ENCODE data around the gene LRRC47. TPM values are rescaled to one million over a fixed set of nuclear protein-coding genes. Genes with fewer than 3 reads are reported as not detected.

Gene LRRC47
- total and polyA plus RNA-seq, 2 of the 13 experiments (the other 11 are each of a cell fraction or from before 2014, with no cell fraction given) = 18.3 to 52.5 TPM

DNA sequence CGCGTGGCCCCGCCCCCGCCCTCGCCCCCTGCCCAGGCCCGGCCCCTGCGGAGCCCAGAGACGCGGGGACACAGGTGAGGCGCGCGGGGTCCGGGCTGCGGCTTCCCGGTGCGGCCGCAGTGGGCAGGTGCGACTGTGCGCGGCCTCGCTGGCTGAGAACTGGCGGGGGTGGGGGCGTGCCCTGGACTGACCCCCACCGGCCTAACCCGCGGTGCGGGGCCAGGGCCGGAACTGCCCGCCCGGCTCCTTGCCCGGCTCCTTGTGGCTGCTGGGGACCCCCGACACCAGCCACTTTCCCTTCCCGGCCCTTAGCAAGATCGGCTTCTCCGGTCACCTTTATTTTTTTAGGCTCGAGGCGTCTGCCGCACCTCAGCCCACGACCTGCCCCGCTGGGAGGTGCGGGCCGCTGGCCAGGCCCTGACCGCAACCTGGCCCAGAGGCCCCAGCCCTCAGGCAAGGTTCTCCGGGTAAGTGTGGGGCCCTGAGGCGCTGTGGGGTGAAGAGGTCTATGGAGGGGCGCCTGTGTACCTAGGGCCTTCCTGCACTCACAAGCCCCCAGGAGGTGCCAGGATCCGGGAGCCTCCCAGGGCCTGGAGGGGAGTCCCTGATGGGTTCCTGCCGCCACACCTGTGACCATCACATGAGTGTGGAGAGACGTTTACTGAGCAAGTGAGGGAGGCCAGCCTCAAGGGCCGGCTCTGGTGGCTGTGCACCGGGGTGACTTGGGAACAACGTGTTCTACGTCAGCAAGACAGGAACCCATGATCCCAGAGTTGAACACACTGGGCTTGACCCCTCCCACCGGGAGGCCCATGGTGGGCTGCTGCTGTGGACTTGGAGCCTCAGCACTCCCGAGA lies 23.4 kb downstream of the LRRC47 start, which contains the start of gene SMIM1 (continued):
- TF ChIP-seq POLR2AphosphoS5 (IDR thresholded peaks at IDR 0.05; ENCODE audit: low read depth, low read length) = no peak; the same call in 1 of the 2 replicates
- peak; percentile 0; the same call in 1 of the 2 replicates for TF ChIP-seq SPEN (CRISPR knock-in tag; IDR thresholded peaks at IDR 0.05; ENCODE audit: low read depth)
- TF ChIP-seq, protein P1, sequence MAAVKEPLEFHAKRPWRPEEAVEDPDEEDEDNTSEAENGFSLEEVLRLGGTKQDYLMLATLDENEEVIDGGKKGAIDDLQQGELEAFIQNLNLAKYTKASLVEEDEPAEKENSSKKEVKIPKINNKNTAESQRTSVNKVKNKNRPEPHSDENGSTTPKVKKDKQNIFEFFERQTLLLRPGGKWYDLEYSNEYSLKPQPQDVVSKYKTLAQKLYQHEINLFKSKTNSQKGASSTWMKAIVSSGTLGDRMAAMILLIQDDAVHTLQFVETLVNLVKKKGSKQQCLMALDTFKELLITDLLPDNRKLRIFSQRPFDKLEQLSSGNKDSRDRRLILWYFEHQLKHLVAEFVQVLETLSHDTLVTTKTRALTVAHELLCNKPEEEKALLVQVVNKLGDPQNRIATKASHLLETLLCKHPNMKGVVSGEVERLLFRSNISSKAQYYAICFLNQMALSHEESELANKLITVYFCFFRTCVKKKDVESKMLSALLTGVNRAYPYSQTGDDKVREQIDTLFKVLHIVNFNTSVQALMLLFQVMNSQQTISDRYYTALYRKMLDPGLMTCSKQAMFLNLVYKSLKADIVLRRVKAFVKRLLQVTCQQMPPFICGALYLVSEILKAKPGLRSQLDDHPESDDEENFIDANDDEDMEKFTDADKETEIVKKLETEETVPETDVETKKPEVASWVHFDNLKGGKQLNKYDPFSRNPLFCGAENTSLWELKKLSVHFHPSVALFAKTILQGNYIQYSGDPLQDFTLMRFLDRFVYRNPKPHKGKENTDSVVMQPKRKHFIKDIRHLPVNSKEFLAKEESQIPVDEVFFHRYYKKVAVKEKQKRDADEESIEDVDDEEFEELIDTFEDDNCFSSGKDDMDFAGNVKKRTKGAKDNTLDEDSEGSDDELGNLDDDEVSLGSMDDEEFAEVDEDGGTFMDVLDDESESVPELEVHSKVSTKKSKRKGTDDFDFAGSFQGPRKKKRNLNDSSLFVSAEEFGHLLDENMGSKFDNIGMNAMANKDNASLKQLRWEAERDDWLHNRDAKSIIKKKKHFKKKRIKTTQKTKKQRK (IDR thresholded peaks at IDR 0.05; ENCODE audit: low read length) = no peak
- no peak for TF ChIP-seq ZNF563 (CRISPR knock-in tag; IDR thresholded peaks at IDR 0.05)
- TF ChIP-seq ZSCAN29 (CRISPR knock-in tag; conservative IDR thresholded peaks at IDR 0.05) = no peak
- TF ChIP-seq, protein P2, sequence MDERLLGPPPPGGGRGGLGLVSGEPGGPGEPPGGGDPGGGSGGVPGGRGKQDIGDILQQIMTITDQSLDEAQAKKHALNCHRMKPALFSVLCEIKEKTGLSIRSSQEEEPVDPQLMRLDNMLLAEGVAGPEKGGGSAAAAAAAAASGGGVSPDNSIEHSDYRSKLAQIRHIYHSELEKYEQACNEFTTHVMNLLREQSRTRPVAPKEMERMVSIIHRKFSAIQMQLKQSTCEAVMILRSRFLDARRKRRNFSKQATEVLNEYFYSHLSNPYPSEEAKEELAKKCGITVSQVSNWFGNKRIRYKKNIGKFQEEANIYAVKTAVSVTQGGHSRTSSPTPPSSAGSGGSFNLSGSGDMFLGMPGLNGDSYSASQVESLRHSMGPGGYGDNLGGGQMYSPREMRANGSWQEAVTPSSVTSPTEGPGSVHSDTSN (CRISPR knock-in tag; IDR thresholded peaks at IDR 0.05) = no peak
- TF ChIP-seq ZKSCAN5 (CRISPR knock-in tag; IDR thresholded peaks at IDR 0.05) = 0 out of 2 replicates have a peak, but pooled peaks have one; percentile 22
